Skeletal muscle satellite cell (primary cell): Measurements from ENCODE around the gene ATXN1.
"Not testable (repeated sequence)": the region's sequence is repeated elsewhere in the genome, so short reads cannot be mapped to it uniquely, and the experiment has no call there.

Source experiments
- H3K27me3 ChIP-seq: 2 replicates; pipeline ENCODE4 v1.7.0; 2013; ENCODE audit warnings: low read length; ENCODE audit not compliant: control insufficient read depth, insufficient read depth
- H3K36me3 ChIP-seq: 2 replicates; pipeline ENCODE4 v1.7.0; 2013; ENCODE audit warnings: mild to moderate bottlenecking, control low read depth, low read length; ENCODE audit not compliant: insufficient read depth
- H3K4me1 ChIP-seq: 2 replicates; pipeline ENCODE4 v1.7.0; 2013; ENCODE audit warnings: low read length; ENCODE audit not compliant: control insufficient read depth, insufficient read depth
- H3K4me2 ChIP-seq: 2 replicates; pipeline ENCODE4 v1.7.0; 2013; ENCODE audit warnings: mild to moderate bottlenecking, low read length
- H3K4me3 ChIP-seq: 2 replicates; pipeline ENCODE4 v1.7.0; 2013; ENCODE audit warnings: low read length
- H3K9ac ChIP-seq: 2 replicates; pipeline ENCODE4 v1.7.0; 2013; ENCODE audit warnings: mild to moderate bottlenecking, low read depth, low read length, moderate library complexity
- H3K9me3 ChIP-seq: replicated peaks from 2 replicates; pipeline ENCODE4 v1.7.0; 2013; ENCODE audit warnings: mild to moderate bottlenecking, control low read depth, low read length

ATXN1 gene

DNA sequence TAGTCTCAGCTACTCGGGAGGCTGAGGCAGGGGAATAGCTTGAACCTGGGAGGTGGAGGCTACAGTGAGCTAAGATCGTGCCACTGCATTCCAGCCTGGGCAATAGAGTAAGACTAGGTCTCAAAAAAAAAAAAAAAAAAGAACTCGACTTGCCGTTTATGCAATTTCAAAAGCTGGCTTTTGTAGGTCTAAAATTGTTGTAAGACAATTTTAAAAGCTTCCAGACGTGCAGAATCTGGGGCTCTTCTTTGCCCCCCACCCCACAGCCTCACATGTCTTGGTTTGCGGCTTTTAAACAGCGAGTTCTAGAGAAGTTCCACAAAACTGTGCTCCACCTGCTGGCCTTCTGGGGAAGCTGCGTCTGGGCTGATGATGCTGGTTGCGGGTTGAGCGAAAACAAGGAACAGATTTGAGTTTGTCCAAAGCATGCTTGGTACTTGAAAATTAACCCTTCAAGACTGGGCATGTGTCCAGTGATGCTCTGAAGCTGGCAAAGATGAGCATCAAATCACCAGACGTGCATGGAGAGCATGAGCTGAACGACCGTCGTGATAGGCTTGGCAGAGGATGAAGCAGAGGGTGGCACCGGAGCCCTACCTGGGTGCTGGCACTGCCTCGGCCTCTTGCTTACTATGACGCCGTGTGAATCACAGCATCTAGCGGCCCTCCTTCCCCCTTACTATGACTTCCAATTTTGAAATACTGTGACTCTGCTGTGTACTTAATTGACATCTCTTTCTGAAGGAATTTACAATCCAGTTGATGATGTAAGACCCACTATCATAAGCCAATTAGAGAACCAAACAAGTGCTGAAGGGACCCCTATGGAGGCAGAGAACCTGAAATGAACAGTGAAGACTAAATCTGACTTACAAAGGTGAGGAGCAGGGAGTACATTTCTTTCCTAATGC is 351.5 kb downstream of the ATXN1 start:
- Histone ChIP-seq H3K9ac (no peak overlapping the region), H3K4me3 (no peak overlapping the region)

DNA sequence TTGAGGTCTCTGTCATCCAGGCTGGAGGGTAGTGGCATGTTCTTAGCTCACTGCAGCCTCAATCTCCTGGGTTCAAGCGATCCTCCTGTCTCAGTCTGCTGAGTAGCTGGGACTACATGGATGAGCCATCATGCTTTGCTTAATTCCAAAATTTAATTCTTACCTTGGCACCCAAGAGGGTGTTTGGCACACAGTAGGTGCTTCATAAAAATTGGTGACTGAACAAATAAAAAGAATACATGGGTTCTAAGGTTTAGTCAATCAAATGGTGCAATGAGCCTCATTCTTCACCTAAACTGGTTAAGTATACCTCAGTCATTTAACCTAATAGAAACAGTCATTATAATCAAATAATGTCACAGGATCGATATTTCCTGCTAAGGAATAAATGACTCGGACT is 352.5 kb downstream of the ATXN1 start:
- Histone ChIP-seq H3K27me3 (no peaks in the 10 kb centered on the region), H3K4me2 (no peak overlapping the region), H3K9me3 (no peaks in the 10 kb centered on the region), H3K4me3 (no peak overlapping the region), H3K4me1 (peaks cover 6% of the 10 kb centered on the region), H3K36me3 (no peaks in the 10 kb centered on the region), H3K9ac (no peak overlapping the region)

More for the DNA sequence above, 351.5 kb downstream of the ATXN1 start:
- H3K27me3 ChIP-seq, result no peaks in the 10 kb centered on the region
- H3K9me3 ChIP-seq, result no peaks in the 10 kb centered on the region
- peaks cover 6% of the 10 kb centered on the region for H3K4me1 ChIP-seq
- peak overlapping the region; percentile 1 for H3K4me2 ChIP-seq
- H3K36me3 ChIP-seq, result no peaks in the 10 kb centered on the region

DNA sequence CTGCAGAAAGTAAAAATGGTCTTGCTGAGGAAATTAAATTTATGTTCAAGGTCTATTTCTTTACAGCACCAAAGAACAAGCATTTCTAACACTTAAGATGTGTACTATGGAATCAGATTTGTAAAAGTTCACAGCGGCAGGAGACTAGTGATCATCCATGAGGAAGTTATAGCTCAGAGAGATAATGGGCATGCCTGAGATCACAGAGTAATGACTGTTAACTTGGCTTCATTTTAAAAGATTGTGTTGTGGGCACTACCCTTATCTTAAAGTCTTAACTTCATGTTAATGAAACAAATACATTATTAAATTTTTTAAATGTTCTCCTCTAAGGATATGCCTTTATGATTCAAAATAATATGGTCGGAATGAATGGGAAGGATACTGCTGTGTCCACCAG is 354.3 kb downstream of the ATXN1 start:
- peaks cover 17% of the 10 kb centered on the region for H3K4me1 ChIP-seq
- H3K4me2 ChIP-seq, result no peak overlapping the region
- H3K27me3 ChIP-seq, result no peaks in the 10 kb centered on the region
- no peak overlapping the region for H3K9ac ChIP-seq
- no peaks in the 10 kb centered on the region for H3K36me3 ChIP-seq
- no peak overlapping the region for H3K4me3 ChIP-seq
- no peaks in the 10 kb centered on the region for H3K9me3 ChIP-seq

DNA sequence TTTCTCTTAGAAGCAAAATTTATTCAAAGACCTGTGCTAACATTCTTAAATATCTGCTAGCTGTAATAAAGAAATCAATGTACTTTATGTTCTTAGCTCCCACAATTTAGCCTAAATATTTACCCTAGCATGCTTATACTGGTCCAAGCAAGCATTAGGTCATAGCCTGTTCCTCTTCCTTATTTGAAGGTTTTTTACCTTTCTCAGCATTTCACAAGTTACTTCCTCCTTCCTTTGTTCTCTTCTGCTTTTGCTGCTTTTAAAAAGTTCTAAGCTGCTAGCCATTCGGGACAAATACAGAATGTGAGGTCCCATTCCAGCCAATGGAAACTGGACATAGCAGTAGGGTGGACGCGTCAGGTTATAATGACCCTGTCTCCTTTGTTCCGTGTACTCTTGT is 354.7 kb downstream of the ATXN1 start:
- not testable (repeated sequence) for H3K4me3 ChIP-seq, H3K9ac ChIP-seq, H3K4me2 ChIP-seq, H3K27me3 ChIP-seq, H3K36me3 ChIP-seq, H3K9me3 ChIP-seq
- H3K4me1 ChIP-seq, result peaks cover 17% of the 10 kb centered on the region

DNA sequence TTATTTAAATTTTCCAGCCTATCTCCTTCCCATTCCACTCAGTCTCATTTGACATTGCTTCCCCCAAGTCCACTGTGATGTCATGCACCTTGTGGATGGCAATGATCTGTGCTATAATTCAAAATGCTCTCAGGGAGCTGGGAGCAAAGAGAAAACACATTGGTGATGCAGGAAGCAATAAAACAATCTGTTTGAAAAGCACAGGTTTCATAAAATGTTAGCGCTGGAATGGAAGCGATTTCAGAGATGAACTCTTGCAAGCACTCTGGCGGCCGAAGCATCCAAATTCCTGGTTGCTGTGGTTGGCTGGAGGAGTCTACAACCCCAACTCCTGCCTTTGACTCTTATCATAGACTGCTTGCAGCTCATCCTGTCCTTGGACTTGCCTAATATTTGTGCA is 355.9 kb downstream of the ATXN1 start:
- H3K9me3 ChIP-seq, result no peaks in the 10 kb centered on the region
- no peaks in the 10 kb centered on the region for H3K27me3 ChIP-seq
- no peak overlapping the region for H3K4me2 ChIP-seq
- H3K36me3 ChIP-seq, result no peaks in the 10 kb centered on the region
- H3K9ac ChIP-seq, result no peak overlapping the region
- H3K4me1 ChIP-seq, result peaks cover 17% of the 10 kb centered on the region
- no peak overlapping the region for H3K4me3 ChIP-seq

DNA sequence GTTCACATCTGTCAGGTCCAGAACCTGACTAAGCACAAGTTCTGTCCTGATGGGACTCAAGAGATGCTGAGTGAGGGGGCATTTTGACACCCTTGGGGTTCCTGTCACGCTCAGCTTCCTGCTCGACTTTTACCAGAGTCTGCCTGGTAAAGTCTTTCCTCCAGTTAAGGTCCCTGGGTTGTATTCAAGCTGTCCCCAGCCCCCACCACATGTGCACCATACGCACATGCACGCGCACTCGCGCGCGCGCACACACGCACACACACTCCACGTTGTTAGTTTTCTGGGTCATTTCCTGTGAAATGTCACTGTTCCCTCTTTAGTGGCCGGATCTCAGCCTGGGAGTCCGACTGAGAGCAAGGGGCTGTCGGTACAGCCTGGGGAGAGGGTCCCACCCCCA is 356.8 kb downstream of the ATXN1 start:
- Histone ChIP-seq H3K4me1 (peaks cover 11% of the 10 kb centered on the region), H3K4me2 (no peak overlapping the region), H3K9ac (no peak overlapping the region), H3K9me3 (no peaks in the 10 kb centered on the region), H3K36me3 (no peaks in the 10 kb centered on the region), H3K4me3 (no peak overlapping the region), H3K27me3 (no peaks in the 10 kb centered on the region)

DNA sequence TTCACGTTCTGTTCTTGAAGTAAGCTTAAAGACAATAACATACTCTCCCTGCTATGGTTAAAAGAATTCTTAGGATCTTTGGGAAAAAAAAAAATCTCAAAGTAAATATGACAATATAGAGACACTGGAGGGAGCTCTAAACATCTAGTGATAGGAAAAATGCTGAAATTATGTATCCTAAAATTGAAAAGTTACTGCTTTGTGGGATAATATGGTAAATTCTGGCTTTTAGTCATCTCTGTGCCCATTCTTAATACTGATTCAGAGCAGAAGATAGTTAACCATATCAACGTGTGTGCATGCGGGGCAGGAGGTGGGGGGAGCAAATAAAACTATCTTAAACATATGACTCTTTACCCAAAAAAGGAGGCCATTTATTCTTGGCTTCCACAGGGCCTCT is 357.4 kb downstream of the ATXN1 start:
- Histone ChIP-seq H3K36me3 (no peaks in the 10 kb centered on the region), H3K4me3 (no peak overlapping the region), H3K27me3 (no peaks in the 10 kb centered on the region), H3K4me2 (no peak overlapping the region), H3K9ac (no peak overlapping the region), H3K9me3 (no peaks in the 10 kb centered on the region), H3K4me1 (peaks cover 16% of the 10 kb centered on the region)

DNA sequence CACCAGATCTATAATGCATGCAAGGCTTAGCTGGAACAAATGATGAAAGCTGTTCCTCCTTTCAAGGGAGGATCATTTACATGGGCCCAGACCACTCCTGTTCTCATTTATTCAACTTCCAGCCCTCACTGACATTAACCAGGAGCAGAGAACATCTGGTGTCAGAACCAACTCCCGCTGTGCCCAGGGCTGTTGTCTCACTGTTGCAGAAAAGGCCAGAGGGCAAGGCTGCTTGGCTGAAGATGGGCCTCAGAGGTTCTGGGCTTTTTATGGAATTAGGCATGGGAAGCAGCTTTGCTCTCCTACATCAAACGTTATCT is 358.7 kb downstream of the ATXN1 start:
- Histone ChIP-seq H3K27me3 (no peaks in the 10 kb centered on the region), H3K4me3 (no peak overlapping the region), H3K4me1 (peaks cover 29% of the 10 kb centered on the region), H3K9ac (no peak overlapping the region), H3K9me3 (no peaks in the 10 kb centered on the region), H3K4me2 (no peak overlapping the region), H3K36me3 (no peaks in the 10 kb centered on the region)

DNA sequence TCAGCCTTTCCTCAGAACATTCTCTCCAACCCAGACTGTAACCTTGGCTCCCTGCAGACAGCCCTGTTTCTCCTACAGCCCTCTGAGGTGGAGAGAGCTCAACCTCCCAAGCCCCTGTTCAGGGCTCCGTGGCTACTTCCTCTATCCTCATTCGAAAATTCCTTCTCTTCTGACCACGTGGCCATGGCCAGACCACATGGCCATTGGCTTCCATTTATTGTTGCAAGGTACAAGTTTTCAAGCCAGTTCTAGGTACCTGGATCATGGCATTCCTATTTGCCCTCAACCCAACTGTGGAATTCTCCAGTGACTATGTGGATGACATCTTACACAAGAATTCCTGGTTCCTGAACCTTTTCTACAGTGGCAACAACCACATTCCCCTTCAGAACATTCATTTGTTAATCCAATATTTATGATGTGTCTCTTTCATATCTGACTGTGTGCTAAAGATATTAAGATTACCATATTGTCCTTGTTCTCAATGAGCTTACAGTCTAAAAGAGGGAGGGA is 361.0 kb downstream of the ATXN1 start:
- Histone ChIP-seq H3K36me3 (no peaks in the 10 kb centered on the region), H3K9me3 (no peaks in the 10 kb centered on the region), H3K27me3 (no peaks in the 10 kb centered on the region), H3K4me3 (no peak overlapping the region), H3K4me2 (no peak overlapping the region), H3K9ac (no peak overlapping the region), H3K4me1 (peaks cover 44% of the 10 kb centered on the region)

DNA sequence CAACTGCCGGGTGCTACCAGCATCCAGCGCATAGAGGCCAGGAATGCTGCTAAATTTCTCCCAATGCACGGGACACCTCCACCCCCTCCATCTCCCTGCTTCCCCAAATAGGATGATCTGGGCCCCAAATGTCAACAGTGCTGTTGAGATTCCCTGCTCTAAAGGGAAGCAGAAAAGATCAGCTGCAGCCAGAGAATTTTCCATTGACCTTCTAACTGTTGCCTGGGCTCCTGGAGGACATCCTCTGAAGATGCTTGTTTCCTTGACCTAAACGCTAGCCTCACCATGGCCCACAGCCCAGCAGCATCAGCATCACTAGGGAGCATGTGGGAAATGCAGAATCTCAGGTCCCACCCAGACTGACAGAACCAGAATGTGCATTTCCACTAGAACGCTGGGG is 361.6 kb downstream of the ATXN1 start:
- H3K9me3 ChIP-seq, result no peaks in the 10 kb centered on the region
- no peak overlapping the region for H3K4me3 ChIP-seq
- H3K4me2 ChIP-seq, result no peak overlapping the region
- H3K36me3 ChIP-seq, result no peaks in the 10 kb centered on the region
- peaks cover 44% of the 10 kb centered on the region for H3K4me1 ChIP-seq
- H3K9ac ChIP-seq, result no peak overlapping the region
- H3K27me3 ChIP-seq, result no peaks in the 10 kb centered on the region

DNA sequence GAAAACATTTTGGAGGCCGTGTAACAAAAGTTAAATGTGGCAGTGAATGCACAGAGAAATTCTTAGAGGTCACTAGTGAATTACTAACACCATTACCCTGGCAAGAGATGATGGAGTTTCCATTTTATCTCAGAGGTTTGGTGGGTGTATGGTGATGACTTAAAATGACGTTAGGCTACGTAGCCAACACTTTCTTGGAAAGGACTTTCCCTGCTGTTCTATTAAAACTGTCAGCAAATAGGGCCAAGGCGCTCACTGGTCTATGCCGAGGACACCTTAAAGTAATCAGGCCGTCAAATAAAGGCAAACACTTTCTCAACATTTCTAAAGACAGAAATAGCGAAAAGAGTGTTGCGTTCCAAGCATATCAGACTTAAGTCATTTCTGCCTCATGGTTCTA is 362.1 kb downstream of the ATXN1 start:
- no peaks in the 10 kb centered on the region for H3K36me3 ChIP-seq
- peaks cover 44% of the 10 kb centered on the region for H3K4me1 ChIP-seq
- peak overlapping the region; percentile 38 for H3K9ac ChIP-seq

DNA sequence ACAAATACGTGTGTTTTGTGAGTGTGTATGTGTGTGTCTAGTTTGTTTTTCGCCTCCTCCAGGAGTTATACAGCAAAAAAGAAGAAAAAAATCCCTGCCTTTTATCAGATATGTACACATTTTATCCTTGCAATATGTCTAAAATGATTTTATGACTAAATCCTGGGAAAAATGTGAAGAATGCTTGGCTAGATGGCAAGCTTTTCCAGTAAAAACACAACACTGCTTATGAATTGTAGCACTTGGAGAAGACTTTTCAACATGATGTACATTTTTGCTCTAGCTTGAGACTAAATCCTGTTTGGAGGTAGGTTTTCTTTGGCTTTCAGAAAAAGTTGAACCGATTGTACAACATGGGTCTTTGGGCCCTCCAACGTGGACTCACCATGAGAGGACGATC is 362.7 kb downstream of the ATXN1 start:
- Histone ChIP-seq H3K4me2 (peak overlapping the region; percentile 39), H3K4me1 (peaks cover 44% of the 10 kb centered on the region), H3K9ac (peak overlapping the region; percentile 38), H3K4me3 (no peak overlapping the region), H3K9me3 (no peaks in the 10 kb centered on the region), H3K27me3 (no peaks in the 10 kb centered on the region), H3K36me3 (no peaks in the 10 kb centered on the region)

More for the DNA sequence above, 362.1 kb downstream of the ATXN1 start:
- Histone ChIP-seq H3K4me3 (no peak overlapping the region), H3K9me3 (no peaks in the 10 kb centered on the region), H3K4me2 (no peak overlapping the region), H3K27me3 (no peaks in the 10 kb centered on the region)
